Measurements from ENCODE around the gene VAV2.

- TF ChIP-seq YY1 (IDR thresholded peaks at IDR 0.05) = no peak
- TF ChIP-seq CTCF (IDR thresholded peaks at IDR 0.05; ENCODE audit: low read depth, low read length, missing input control) = no peak
- no peak for TF ChIP-seq FOXA1 (IDR thresholded peaks at IDR 0.05)
- TF ChIP-seq GABPA (IDR thresholded peaks at IDR 0.05 in 1 of 2, conservative IDR thresholded peaks at IDR 0.05 in 1 of 2) = no peak
- TF ChIP-seq TAF1 (conservative IDR thresholded peaks at IDR 0.05) = no peak
- no peak for TF ChIP-seq REST (IDR thresholded peaks at IDR 0.05)
- TF ChIP-seq RXRA (IDR thresholded peaks at IDR 0.05) = no peak
- TF ChIP-seq EGR1 (IDR thresholded peaks at IDR 0.05; ENCODE audit: low read depth in 2 of 2) = no peak
Observed at GRCh38 chr9:133759946-133760345, 232.2 kb downstream of the VAV2 start.
